NCI-H510A (cell line): ENCODE measurements around the gene ANKRD33B.

Source experiments
- DNase-seq: peaks from one replicate; lab custom pipeline; 2025; lab: John Stamatoyannopoulos, UW

Gene ANKRD33B

GRCh38 chr5:10676946-10677345 is 113.1 kb downstream of the ANKRD33B start:
- no peak for DNase-seq

- no peak for DNase-seq
Observed at GRCh38 chr5:10677533-10677932, 113.7 kb downstream of the ANKRD33B start.

GRCh38 chr5:10678244-10678643 is 114.4 kb downstream of the ANKRD33B start:
- no peak for DNase-seq

GRCh38 chr5:10679336-10679988 is 115.6 kb downstream of the ANKRD33B start:
- DNase-seq, result no peak

- no peak for DNase-seq
Observed at GRCh38 chr5:10680876-10681481, 117.1 kb downstream of the ANKRD33B start.

GRCh38 chr5:10681731-10682679 is 118.1 kb downstream of the ANKRD33B start:
- DNase-seq, result no peak

GRCh38 chr5:10682801-10683525 is 119.1 kb downstream of the ANKRD33B start:
- DNase-seq, result no peak

GRCh38 chr5:10684303-10685086 is 120.6 kb downstream of the ANKRD33B start:
- no peak for DNase-seq

GRCh38 chr5:10685115-10685521 is 121.2 kb downstream of the ANKRD33B start:
- no peak for DNase-seq

GRCh38 chr5:10686890-10687289 is 123.0 kb downstream of the ANKRD33B start:
- no peak for DNase-seq

GRCh38 chr5:10688651-10689171 is 124.8 kb downstream of the ANKRD33B start:
- no peak for DNase-seq

GRCh38 chr5:10689391-10690081 is 125.7 kb downstream of the ANKRD33B start:
- DNase-seq, result no peak

- no peak for DNase-seq
Observed at GRCh38 chr5:10690460-10691440, 126.9 kb downstream of the ANKRD33B start.

GRCh38 chr5:10691826-10692785 is 128.2 kb downstream of the ANKRD33B start:
- DNase-seq, result no peak

GRCh38 chr5:10695055-10695649 is 131.3 kb downstream of the ANKRD33B start:
- peak; percentile 14 for DNase-seq

GRCh38 chr5:10695759-10696543 is 132.1 kb downstream of the ANKRD33B start:
- no peak for DNase-seq
